GM11168 (cell line): ENCODE data around the gene CACNA1D.
"Not testable (repeated sequence)": the region's sequence is repeated elsewhere in the genome, so short reads cannot be mapped to it uniquely, and the experiment has no call there.

Experiments used
- in situ Hi-C: fragments of 300-500 bp; cut with MboI; formaldehyde crosslinking; loops from one replicate; pipeline ENCODE4 v1.12.0; 2022; ENCODE audit warnings: low sequenced_read_pairs; ENCODE audit not compliant: unreplicated experiment

The CACNA1D gene

DNA sequence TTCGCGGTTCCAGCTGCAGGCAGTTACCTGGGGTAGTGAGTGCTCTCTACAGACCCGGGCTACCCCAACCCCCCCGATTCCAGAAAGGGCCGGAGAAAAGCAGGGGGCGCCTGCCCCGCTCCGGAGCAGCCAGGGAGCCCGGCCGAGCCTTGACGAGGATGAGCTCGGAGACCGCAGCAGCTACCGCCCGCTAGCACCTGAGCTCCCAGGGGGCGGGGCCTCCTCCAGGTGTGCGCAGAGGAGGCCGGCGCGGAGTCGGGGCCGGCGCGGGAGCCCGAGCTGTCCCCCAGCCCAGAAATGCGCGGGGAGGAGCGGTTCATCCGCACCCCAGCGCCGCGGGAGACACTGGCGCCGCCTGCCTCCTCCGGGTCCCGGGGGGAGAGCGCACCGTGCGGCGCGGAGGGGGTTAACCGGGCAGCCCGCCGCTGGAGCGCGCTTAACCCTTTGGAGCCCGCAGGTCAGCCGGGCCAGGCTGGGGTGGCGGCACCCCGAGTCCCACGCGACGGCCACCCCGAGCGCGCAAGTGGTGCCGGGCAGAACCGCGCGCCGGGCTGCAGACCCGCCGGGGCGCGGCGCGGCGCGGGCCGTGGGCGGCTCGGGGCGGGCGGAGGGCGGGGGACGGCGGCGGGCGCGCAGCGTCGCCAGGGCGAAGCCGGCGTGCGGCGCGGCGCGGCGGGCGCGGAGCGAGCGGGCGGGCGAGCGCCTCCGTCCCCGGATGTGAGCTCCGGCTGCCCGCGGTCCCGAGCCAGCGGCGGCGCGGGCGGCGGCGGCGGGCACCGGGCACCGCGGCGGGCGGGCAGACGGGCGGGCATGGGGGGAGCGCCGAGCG, at the start of gene CACNA1D:
Gene CACNA1D (plus strand): TSS at position 649 of the 829 bp plus-strand sequence. CDS start 556 bp downstream, outside the sequence.
- in situ Hi-C loops: no loop called here

DNA sequence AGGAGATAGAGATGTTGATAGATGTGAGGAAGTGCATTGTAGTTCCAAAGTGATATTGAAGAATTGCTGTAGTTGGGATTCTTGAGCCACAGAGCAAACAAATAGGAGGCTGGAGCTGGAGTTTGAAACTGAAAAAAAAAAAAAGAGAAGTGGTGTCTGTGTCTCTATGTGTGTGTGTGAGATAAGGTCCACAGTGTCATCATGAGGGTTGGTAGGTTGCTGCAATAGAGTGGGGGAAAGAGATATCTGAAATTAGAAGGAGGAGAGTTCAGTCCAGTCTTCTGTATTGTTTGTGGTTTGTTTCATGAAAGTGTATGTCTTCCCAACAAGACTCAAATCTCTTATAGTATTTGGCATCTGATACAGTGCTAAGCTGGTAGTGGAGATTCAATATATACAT, 37.3 kb upstream of the CACNA1D start:
- in situ Hi-C loops: no loop called here

DNA sequence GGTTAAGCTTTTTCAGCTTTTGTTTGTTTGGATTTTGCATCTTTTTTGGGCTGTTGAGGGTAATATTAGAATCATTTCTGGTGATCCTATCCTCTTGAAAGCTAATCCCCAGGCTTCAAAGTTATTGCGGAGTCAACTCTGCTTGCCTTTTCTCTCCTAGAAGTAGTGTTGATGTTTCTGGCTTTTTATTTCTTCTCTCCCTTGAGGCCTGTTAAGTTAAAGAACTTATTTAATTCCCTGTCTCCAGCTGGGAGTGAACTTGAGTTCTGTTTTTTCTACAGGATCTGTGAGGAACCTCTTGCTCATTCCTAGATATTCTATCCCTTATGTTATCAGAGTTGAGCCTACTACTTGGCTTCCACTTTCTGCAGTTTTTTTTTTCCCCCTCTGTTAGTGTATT, 34.1 kb upstream of the CACNA1D start:
- in situ Hi-C loops: no loop called here

DNA sequence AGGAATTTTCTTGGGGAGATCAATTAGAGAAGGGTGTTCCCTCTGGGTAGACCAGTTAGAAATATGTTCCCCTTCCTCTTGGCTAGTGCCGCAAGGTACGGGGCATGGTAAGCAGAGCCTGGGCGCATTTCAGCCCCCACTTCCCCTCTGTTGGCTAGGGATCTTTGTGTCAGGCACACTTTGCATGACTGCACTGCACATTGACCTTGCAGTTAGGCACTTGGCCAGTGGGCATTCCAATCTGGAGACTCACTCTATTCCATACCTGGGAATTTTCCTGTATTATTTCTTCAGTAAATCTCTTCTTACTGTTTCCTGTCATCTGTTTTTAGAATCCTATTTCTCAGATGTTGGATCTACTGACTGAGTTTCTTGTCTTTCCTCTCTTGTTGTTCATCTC, 30.0 kb upstream of the CACNA1D start:
- in situ Hi-C loops: no loop called here

DNA sequence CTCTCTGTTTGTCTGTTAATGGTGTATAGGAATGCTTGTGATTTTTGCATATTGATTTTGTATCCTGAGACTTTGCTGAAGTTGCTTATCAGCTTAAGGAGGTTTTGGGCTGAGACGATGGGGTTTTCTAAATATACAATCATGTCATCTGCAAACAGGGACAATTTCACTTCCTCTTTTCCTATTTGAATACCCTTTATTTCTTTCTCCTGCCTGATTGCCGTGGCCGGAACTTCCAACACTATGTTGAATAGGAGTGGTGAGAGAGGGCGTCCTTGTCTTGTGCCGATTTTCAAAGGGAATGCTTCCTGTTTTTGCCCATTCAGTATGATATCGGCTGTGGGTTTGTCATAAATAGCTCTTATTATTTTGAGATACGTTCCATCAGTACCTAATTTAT, 24.7 kb upstream of the CACNA1D start:
- in situ Hi-C loops: not testable (repeated sequence)

DNA sequence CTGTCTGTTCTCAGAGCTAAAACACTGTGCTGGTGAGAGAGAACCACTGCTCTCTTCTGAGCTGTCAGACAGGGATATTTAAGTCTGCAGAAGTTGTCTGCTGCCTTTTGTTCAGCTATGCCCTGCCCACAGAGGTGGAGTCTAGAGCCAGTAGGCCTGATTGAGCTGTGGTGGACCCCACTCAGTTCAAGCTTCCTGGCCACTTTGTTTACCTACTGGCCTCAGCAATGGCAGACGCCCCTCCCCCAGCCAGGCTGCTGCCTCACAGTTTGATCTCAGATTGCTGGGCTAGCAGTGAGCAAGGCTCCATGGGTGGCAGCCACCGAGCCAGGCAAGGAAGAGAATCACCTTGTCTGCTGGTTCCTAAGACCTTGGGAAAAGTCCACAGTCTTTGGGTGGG, 21.0 kb upstream of the CACNA1D start:
- in situ Hi-C loops: no loop called here

DNA sequence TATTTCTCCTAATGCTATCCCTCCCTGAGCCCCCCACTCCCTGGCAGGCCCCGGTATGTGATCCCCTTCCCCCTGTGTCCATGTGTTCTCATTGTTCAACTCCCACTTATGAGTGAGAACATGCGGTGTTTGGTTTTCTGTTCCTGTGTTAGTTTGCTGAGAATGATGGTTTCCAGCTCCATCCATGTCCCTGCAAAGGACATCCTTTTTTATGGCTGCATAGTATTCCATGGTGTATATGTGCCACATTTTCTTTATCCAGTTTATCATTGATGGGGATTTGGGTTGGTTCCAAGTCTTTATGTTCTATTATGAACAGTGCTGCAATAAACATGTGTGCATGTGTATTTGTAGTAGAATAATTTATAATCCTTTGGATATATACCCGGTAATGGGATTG, 18.0 kb upstream of the CACNA1D start:
- in situ Hi-C loops: not testable (repeated sequence)

DNA sequence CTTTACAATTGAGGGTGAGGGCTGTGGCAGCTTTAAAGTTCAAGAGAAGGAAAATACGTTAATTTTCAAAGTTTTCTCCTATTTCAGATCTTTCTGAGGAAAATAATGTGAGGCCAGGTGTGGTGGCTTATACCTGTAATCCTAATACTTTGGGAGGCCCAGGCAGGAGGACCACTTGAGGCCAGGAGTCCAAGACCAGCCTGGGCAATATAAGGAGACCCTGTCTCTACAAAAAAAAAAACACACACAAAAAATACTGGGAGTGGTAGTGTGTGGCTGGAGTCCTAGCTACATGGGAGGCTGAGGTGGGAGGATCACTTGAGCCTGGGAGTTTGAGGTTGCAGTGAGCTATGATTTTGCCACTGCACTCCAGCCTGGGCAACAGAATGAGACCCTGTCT, 16.7 kb upstream of the CACNA1D start:
- in situ Hi-C loops: not testable (repeated sequence)

DNA sequence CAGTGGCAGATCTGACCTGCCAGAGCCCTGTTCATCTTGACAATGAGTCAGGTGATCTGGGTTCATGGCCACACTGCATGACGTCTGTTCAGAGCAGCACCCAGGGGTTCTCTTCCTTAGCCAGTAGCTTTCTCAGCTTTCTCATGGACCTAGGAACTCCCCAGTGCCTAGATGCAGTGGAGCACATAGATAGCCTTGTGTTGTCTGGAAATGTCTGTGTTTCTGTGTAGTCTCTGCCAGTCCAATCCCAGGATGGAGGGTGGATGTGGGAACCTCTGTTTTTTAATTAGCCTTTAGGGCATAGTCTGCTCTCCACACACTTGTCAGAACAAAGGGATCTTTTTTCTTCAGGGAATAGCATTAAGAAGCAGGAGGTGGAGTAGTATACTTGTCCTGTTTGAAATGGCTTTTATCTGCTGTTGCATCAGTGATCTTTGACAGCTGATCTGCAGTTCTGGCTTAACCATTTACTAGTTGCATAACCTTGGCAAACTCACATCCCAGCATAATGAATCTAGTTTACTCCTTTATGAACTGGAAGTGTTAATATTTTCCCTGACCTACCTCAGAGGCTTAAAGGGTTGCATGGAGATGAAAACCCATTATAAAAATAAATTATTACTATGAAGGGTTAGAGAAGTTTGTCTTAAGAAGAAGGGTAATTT, 16.1 kb upstream of the CACNA1D start:
- in situ Hi-C loops: no loop called here

DNA sequence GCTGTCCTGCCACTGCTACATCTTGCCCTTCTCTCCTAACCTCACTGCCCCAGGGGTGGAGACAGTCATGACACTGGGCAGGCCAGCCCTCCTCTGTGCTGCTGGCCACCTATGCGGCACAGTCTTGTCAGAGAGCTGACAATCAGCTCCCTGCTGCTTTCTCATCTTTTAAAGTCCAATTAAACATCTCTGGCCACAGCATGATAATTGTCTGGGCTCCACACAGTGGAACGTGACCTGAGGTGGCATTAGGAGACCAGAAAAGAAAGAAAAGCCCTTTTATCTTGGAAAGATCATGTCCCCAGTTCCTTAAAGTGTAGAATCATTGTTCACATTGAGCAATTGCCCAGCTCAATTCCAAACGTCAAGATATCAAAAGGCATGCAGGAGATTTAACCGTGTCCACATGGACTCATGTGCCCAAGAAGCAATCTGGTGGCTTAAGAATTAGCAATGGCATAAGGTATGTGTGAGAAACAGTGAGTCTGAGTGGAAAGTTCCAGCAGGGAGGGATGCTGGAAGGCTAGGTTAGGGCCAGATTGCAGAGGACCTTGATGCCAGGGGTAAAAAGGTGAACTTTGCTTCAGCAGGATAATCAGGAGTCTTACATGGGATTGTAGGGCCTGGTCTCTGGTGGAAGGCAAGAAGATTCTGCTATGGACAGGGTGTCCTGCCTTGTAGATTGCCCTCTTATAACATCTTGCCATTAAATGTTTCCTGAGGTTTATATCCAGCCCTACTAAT, 15.3 kb upstream of the CACNA1D start:
- in situ Hi-C loops: no loop called here

DNA sequence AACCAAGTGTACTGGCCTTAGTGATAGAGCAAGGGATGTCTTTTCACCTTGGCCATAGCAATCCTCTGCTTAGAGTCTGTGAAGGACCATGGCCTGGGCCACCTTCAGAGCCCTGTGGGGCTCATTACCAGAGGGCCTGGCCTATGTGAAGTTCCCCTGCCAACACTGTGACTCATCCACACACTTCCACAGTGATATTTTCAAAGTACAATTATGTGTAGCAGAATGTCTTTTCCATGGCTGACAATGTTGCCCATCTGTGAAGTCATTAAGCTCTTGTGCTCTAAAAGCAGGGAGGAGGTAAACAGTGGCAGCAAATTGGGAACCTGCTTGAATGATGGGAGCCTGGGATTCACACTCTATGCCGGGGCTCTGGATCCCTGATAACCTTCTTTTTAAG, 12.2 kb upstream of the CACNA1D start:
- in situ Hi-C loops: no loop called here

DNA sequence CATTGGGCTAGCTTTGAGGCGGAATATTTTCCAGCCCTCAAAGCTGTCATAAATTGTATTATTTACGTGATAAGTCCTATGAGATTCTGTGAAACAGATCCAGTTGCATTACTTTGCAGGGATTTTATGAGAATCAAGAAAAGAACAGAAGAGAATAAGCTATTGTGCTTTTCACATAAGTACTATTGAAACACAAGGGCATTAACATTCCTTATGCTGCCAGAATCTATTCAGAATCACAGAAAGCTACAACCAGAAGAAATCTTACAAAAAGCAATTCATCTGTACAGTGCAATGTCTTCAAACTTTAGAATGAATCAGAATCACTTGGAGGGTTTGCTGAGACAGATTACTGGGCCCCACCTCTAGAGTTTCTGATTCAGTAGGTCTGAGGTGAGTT, 10.6 kb upstream of the CACNA1D start:
- in situ Hi-C loops: no loop called here

DNA sequence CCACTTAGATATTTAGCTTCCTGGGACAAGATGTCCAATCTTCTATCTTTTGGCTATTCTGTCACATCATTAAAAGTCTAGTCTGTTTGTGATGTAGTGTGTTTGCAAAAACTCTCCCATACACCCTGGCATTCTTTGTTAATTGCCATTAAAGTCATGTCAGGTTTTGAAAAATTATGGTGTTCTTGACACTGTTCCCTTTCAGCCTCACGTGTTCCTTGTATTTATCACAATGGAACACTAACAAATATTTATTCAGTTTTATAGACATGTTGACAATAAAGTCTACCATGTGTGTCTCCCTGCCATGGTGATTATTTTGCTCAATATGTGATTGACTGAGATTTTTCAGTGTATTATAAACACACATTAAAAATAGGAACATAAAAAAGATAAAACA, 9.4 kb upstream of the CACNA1D start:
- in situ Hi-C loops: no loop called here

DNA sequence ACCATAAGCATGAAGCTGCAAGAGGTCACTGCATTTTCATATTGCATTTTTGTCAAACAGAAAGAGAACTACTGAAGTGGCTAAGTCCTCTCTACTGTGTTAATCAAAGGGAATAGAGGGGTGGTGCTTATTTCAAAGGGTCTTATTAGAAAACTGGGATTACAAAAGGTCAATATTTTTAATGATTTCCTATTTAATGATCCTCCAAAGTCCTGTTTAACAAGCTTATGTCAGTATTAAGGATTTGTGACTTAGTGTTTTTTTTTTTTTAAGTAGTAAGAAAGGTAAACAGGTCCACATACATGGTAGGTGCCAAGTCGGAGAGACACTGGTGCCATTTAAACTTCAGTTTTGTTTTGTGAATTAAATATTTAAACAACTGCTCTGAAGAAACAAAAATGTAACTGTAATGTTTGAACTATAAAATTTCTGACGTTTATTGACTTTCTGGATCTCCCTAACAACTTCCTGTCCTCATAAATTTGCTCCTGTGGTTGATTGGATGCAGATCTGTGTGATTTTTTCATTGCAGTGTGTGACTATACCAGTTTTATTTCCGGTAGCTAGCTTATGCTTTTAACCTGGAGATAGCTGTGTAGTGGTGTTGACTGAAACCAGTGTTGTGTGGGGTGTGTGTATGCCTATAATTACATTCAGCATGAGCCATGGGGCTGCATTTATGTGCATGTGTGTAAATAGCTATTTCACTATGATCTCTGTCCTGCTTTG, 8.6 kb upstream of the CACNA1D start:
- in situ Hi-C loops: no loop called here

DNA sequence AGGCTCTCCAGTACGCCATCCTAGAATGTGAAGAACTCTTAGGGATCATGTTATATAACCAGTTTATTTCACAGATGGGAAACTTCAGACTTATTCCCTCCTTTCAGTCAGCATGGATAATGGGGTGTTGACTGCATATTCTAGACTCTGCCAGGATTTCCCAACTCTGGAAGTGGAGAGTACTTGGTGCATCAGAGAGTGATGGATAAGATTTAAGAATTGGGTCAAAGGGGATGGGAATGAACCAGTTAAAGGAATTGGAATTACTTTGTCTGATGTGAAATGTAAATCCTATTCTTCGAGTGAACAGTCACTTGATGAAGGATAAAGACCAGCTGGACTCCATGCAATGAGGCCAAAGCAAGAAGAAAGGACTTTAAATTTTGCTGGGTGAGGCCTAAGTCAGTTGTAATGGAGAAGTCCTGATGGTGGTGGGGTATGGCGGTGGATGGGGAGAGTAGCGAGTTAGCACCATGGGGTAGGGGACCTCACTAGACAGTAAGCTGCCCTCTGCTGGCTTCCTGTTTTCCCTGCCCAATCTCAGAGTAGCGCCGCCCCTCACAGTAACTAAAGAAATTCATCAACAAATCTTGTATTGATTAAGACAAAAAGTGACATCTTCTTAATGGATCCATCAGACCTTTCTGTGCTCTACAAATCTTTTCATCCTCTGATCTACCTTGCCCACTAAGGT, 7.3 kb upstream of the CACNA1D start:
- in situ Hi-C loops: no loop called here

DNA sequence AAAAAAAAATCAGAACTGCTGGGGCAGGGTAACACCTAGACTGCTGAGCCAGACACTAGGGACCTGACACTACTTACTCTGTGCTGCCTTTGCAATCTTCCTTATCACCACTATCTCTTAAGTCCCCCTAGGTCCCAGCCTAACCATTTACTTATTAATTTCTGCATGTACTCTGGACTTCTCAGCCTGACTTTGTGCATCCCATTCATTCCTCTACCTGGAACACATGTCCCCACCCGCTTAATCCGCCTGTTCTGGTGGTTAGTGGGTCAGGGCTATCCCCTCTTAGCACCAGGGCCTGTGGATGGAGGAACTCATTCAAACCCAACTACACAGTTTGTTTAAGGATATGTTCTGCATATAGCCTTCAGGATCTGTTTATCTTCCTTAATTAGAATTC, 5.0 kb upstream of the CACNA1D start:
- in situ Hi-C loops: no loop called here

DNA sequence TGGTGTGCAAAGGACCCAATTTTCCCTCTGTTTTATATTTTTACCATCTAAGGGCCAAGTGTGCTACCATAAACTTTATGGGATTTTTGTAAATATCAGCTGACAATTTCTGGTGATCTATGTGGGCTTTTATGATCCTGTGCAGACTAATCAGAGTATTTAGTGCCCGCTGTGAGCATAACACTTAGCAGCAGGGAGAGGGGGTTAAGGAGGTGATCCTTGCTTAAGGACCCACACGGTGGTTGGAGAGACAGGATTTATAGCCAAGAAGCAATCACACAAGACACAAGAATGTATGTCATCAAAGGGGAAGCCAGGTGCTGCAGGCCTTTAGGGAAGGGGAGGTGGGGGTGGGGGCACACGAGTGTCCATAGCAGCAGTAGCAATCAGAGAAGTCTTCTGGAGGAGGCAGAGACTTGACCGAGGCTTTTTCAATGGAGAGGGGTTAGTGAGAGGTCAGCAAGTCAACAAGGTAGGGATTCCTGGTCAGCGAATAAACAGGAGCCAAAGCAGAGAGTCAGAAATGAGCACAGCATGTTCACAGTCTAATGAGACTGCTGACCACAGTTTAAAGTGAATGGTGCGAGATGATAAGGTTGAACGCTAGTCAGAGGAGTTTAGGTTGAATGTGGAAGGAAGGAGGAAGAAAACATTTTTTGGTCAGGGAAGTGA, 4.5 kb upstream of the CACNA1D start:
- in situ Hi-C loops: no loop called here

DNA sequence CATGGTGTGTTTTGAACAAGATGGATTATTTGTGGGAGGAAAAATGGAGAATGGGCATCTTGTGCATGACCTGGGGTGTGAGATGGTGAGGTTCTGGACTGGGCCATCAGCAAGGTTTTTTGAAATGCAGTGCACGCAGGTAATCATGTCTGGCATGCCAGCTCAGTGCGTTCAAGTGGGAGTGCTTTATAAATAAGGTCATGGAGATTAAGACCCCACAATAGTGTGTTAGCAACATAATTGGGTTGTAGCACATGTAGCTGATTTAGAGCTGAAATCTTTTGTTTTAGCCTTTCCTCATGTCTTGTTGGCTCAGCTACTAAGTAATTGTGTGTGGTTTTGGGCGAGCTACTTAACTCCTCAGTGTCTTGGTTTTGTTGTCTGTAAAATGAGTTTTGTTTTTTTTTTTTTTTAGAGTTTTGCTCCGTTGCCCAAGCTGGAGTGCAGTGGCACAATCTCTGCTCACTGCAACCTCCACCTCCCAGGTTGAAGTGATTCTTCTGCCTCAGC, 3.9 kb upstream of the CACNA1D start:
- in situ Hi-C loops: no loop called here

DNA sequence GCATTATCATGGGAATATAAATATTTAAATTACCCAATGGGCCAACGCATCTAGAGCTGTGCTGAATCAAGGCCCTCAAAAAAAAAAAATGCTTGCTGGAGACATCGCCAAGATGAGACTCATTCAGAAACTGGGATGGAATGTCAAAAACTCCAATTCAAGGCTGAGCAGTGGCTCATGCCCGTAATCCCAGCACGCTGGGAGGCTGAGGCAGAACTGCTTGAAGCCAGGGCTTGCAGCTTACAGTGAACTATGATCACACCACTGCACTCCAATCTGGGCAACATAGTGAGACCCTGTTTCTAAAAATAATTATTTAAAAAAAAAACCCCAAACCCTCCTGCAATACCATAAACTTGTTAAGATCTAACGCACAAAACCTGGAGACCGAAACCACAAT, 3.1 kb upstream of the CACNA1D start:
- in situ Hi-C loops: no loop called here
